ENCODE results near the gene COG5.
"Not testable (repeated sequence)": the region's sequence is repeated elsewhere in the genome, so short reads cannot be mapped to it uniquely, and the experiment has no call there.

Gene COG5

DNA sequence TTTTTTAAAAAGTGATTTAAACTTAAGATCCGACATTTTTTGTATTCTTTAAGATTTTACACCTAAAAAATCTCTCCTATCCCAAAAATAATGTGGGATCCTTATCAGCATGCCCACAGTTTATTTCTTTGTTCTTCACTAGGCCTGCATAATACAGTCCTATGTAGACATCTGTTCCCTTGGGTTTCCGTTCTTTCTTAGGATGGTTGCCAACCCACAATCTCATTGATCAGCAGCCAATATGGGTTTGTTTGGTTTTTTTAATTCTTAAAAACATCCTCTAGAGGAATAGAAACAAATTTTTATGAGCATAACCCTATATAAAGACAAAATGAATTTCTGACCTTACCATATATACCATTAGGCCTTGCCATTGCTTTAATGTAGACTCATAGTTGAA, 403.3 kb downstream of the COG5 start:
- DNase-seq (ENCODE audit: low read depth in 2 of 2): no peak

DNA sequence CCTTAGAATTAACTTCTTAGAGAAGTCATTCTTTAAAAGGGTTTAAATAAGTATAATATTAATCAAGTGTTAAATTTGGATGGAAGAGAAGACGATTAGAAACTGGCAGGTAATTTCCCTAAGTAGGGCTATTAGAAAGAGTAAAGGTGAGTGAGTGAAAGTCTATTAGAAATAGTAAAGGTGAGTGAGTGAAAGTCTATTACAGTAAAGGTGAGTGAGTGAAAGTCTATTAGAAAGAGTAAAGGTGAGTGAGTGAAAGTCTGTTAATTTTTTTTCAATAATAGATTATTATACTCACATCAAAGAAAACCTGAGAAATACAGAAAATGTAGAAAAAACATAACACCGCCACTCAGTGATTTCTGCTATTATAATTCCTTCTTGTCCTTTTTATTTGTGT, 405.7 kb downstream of the COG5 start:
- DNase-seq (ENCODE audit: low read depth in 2 of 2): no peak

DNA sequence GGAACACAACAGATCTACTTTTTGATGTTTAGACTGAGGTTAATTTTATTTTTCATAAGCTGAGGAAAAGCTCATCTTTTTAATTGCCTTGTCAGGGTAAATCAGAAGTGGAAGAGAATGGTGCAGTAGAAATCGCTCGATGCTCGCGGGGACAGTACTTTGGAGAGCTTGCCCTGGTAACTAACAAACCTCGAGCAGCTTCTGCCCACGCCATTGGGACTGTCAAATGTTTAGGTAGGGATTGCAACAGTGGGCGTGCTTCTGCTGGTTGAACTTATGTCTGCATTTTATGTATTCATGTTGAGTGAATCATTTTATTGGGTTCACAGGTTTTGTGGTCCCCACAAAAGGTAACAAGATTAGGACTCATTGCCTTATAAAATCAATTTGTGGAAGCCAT, 406.6 kb downstream of the COG5 start:
- no peak for DNase-seq (ENCODE audit: low read depth in 2 of 2)

DNA sequence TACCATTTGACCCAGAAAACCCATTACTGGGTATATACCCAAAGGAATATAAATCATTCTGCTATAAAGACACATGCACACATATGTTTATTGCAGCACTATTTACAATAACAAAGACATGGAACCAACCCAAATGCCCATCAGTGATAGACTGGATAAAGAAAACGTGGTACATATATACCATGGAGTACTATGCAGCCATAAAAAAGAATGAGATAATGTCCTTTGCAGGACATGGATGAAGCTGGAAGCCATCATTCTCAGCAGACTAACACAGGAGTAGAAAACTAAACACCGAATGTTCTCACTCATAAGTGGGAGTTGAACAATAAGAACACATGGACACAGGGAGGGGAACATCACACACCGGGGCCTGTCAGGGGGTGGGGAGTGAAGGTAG, 408.0 kb downstream of the COG5 start:
- DNase-seq (ENCODE audit: low read depth in 2 of 2): not testable (repeated sequence)

DNA sequence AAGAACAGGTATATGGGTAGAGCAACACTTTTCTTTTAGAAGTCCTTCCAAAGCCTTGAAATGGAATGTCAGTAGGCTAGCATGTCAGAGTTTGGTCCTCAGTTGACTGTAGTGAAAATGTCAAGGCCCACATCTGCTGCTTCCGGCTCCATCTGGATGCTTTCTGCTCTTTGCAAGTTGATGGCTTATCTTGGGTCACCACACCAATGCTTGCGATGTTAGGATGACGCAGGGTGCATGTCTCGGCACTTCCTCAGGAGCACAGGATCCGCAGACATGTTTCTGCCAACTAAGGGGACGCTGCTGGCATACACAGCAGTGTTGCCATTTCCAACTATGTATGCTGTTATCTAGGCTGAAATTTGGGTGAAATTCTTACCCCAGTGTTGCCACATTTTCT, 408.9 kb downstream of the COG5 start:
- no peak for DNase-seq (ENCODE audit: low read depth in 2 of 2)

DNA sequence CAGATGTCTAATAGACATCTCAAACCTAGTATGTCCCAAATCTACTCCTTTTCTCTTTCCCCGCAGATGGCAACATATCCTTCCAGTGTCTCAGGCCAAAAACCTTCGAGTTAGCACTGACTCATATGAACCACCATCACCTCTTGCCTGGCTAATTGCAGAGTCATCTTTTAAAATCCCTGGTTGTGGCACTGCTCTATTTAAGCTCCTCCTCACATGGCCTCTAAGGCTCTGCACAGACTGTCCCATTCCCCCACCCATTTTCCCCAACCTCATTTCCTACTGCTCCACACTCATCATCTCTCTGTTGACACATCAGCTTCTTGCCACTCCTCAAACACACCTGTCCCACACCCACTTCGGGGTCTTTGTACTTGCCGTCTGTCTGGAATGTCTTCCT, 411.7 kb downstream of the COG5 start:
- DNase-seq (ENCODE audit: low read depth in 2 of 2): no peak

Data from stimulated activated CD8-positive, alpha-beta memory T cell treated with anti-CD3 and anti-CD28 coated beads, Interleukin-15, amount 100 ng/mL, for 48 hours (primary cell).